Measurements from ENCODE around the gene DSCAML1.

GRCh38 chr11:117486059-117486458 lies 311.0 kb downstream of the DSCAML1 start:
- no peak for TF ChIP-seq MAFK (IDR thresholded peaks at IDR 0.05; ENCODE audit: low read depth, low read length)
- TF ChIP-seq CTCF (IDR thresholded peaks at IDR 0.05; ENCODE audit: control extremely low read depth in 1 of 3, insufficient read depth in 1 of 3, low read depth in 1 of 3, low read length in 3 of 3), result no peak
- TF ChIP-seq TAF1 (IDR thresholded peaks at IDR 0.05; ENCODE audit: low read depth, low read length), result no peak
- no peak for TF ChIP-seq POLR2A (IDR thresholded peaks at IDR 0.05; ENCODE audit: control extremely low read depth in 1 of 2, low read depth in 2 of 2, low read length in 2 of 2)
- TF ChIP-seq EZH2 (IDR thresholded peaks at IDR 0.05; ENCODE audit: low read depth, low read length, severe bottlenecking), result no peak
- 0 out of 2 replicates have a peak, but pooled peaks have one; percentile 33 for TF ChIP-seq YY1 (IDR thresholded peaks at IDR 0.05; ENCODE audit: low read depth, low read length)
- no peak for TF ChIP-seq RFX5 (IDR thresholded peaks at IDR 0.05; ENCODE audit: borderline replicate concordance, low read depth, low read length)
- no peak for TF ChIP-seq ATF2 (IDR thresholded peaks at IDR 0.05; ENCODE audit: low read length)
- no peak for TF ChIP-seq CEBPB (IDR thresholded peaks at IDR 0.05; ENCODE audit: low read depth, low read length)
- no peak for TF ChIP-seq EP300 (IDR thresholded peaks at IDR 0.05; ENCODE audit: borderline replicate concordance in 1 of 2, low read depth in 2 of 2, low read length in 2 of 2)

Data from H1 (cell line).